WI38 (cell line): ENCODE results near the gene CEACAM16.

Source experiments
- H3K4me3 ChIP-seq: 2 replicates; pipeline ENCODE4 v1.5.1; 2011; ENCODE audit warnings: low read depth, mild to moderate bottlenecking, control low read depth, low read length
- TF ChIP-seq, protein P1 (sequence below): IDR thresholded peaks from 2 replicates; pipeline ENCODE4 v1.5.1; 2012; ENCODE audit warnings: low read depth, mild to moderate bottlenecking, control low read depth, low read length

The CEACAM16 gene

DNA sequence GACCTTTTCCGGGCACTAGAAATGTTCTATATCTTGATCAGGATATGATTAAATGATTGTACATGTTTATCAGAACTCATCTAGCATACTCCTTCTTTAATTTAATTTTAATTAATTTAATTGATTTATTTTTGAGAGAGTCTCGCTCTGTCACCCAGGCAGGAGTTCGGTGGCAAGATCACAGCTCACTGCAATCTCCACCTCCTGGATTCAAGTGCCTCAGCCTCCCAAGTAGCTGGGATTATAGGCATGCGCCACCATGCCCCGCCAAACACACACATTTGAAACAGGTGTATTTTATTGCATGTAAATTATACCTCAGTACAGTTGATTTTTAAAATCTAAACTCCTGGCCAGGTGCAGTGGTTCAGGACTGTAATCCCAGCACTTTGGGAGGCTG lies 32.1 kb downstream of the CEACAM16 start:
- TF ChIP-seq, protein P1, sequence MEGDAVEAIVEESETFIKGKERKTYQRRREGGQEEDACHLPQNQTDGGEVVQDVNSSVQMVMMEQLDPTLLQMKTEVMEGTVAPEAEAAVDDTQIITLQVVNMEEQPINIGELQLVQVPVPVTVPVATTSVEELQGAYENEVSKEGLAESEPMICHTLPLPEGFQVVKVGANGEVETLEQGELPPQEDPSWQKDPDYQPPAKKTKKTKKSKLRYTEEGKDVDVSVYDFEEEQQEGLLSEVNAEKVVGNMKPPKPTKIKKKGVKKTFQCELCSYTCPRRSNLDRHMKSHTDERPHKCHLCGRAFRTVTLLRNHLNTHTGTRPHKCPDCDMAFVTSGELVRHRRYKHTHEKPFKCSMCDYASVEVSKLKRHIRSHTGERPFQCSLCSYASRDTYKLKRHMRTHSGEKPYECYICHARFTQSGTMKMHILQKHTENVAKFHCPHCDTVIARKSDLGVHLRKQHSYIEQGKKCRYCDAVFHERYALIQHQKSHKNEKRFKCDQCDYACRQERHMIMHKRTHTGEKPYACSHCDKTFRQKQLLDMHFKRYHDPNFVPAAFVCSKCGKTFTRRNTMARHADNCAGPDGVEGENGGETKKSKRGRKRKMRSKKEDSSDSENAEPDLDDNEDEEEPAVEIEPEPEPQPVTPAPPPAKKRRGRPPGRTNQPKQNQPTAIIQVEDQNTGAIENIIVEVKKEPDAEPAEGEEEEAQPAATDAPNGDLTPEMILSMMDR = no peak
- no peak overlapping the region for H3K4me3 ChIP-seq

DNA sequence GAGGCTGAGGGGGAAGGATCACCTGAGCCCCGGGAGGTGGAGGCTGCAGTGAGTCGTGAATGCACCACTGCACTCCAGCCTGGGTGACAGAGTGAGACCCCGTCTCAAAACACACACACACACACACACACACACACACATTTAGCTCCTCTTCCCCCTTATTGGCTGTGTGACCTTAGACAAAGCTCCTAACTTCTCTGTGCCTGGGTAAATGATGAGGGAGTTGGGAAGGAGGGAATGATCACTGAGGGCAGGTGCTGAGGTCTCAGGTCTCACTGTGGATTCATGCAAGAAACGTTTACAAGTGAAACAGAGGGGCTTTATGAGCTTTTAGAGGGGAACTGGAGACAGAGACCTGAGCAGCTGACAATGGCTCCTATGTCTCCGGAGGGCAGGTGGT lies 32.7 kb downstream of the CEACAM16 start:
- TF ChIP-seq, protein P1 = no peak
- H3K4me3 ChIP-seq = no peak overlapping the region

DNA sequence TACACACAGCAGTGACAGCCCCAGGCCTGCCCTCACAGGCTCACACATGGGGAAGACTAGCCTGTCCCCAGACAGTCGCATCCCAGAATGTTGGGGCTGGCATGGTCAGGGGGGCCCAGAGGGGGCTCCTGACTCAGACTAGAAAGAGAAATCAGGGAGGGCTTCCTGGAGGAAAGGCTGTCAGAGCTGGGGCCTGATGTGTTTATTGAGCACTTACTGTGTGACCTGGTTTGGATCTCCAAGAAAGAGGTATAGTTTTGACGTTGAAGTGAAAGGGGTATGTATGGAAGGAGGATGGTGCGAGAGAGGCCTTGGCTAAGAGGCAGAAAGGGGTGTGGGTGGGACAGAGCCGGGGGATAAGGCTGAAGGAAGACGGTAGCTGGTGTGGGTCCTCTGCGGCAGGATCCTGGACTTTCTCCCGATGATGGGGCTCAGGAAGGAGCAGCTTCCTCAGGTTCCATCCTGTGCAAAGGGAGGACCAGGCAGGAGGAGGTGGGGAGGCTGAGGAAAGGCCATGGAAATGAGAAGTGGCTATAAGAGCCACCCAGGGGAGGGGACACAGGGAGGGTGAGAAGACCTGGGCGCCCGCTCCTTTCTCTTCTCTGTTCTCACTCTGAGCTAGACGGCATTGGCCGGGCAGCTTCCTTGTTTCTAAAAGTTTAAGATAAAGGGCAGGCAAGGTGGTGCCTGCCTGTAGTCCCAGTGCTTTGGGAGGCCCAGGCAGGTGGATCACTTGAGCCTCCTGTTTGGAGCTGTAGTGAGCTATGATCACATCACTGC lies 33.5 kb downstream of the CEACAM16 start:
- no peak overlapping the region for H3K4me3 ChIP-seq
- TF ChIP-seq, protein P1 = no peak

DNA sequence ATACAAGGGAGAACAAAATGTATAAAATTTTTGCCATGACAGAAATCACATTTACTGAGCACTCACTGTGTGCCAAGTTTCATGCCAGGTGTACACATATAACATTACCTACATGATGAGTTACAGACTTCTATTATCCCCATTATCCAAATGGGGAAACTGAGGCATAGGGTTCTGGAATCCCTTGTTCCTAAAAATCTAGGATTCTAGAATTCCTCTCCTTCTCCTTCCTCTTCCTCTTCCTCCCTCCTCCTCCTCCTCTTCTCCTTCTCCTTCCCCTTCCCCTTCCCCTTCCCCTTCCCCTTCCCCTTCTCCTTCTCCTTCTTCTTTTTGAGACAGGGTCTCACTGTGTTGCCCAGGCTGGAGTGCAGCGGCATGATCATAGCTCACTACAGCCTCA lies 35.4 kb downstream of the CEACAM16 start:
- TF ChIP-seq, protein P1 = no peak
- H3K4me3 ChIP-seq = no peak overlapping the region

DNA sequence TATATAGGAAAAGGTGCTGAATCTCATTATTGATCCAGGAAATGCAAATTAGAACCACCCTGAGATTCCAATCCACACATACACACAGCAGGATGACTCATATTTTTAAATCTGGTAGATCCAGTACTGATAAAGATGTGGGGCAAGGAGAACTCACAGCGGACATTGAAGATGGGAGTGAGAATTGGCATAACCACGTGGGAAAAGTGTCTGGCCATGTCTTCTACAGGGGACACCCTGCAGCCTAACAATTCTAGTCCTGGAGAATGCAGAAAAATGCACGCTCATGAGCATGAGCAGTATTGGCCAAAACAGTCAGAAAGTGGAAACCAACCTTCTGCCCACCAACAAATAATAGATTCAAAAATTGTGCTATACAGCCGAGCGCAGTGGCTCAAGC lies 36.1 kb downstream of the CEACAM16 start:
- TF ChIP-seq, protein P1 = no peak
- H3K4me3 ChIP-seq = no peak overlapping the region

DNA sequence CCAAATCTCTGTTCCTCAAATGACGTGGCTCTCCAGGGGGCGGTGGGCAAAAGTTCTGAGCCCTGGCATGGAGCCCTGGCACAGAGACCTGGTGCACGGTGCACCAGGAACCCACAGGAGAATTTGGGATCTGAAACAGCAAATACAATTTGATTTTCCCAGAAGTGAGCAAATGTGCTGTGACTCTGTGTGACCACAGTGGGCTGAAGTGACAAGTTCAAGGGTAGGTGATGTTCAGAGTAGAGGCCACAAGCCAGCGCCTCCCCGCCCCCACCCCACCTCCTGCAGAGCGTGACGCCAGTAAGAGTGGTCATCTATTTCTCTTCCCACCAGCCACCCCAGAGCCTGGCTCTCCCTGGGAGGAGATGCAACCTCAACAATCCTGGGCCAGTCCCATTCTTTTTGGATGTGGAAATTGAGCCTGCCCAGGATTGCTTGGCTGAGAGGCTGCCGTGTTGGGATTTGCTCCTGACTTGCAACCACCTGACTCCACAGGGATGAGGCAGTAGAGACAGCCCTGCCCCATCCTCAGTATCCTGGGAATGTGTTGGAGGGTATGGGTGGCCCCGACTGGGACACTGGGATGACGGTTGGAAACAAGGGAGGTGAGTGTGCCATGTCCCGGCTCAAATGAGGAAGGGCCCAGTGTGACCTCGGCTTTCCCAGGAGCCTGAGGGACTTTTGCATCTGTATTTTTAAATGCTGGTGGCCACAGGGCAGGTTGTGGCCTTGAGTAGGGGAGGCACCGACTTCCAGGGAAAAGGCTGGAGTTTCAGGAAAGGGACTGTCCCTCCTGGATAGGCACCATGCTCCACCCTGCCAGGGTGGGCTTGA lies 38.5 kb downstream of the CEACAM16 start:
- TF ChIP-seq, protein P1 = no peak
- H3K4me3 ChIP-seq = no peak overlapping the region

DNA sequence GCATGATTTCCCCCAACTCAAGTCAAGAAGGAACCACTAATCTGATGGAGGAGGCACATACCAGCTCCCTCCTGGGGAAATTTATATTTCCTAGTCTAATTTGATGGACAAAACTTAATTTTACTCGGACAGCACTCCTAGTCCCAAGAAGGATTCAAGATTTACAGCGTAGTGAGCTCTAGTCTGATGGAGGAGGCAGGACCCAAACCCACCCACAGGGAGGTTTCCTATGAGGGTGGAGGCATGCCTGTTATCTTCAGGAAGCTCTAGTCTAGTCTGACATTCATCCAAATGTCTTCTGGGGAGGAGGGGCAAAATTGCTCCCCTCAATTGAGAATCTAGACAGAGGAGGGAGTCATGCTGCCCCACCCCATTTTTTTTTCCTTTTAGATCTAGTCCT lies 39.2 kb downstream of the CEACAM16 start:
- TF ChIP-seq, protein P1 = no peak
- H3K4me3 ChIP-seq = no peak overlapping the region
